Spleen (tissue), 7 donors: ENCODE measurements around the gene IGSF21.

ENCODE experiments used
- POLR2A ChIP-seq, 3 donors: fragments of 450-650 bp; IDR thresholded peaks; one replicate each; pipeline ENCODE4 v1.5.1; 2017; ENCODE audit warnings: antibody characterized with exemption in 3 of 3, mild to moderate bottlenecking in 1 of 3
- POLR2AphosphoS5 ChIP-seq, 3 donors: sonication (generic); formaldehyde crosslinking; IDR thresholded peaks; one replicate each; pipeline ENCODE4 v1.5.1; 2017; ENCODE audit warnings: antibody characterized with exemption in 3 of 3
- TF ChIP-seq, protein P1 (sequence below), 11 experiments: fragments of 200-600 bp in 7 of 11; fragments of 450-650 bp in 4 of 11; sonication (generic) in 4 of 11; IDR thresholded peaks in 8 of 11; conservative IDR thresholded peaks in 3 of 11; 1 replicate in 7 of 11; 2 replicates in 4 of 11; pipeline versions ENCODE4 v1.4.0 to v1.8.0; 2016 to 2021; ENCODE audit warnings: antibody characterized with exemption in 11 of 11, inconsistent platforms in 4 of 11, mild to moderate bottlenecking in 1 of 11
- donor health status: DM: no; HTN: no; CAD: no; lungs with moderate emphysema.
- donor health status: DM: no; HTN: no; CAD: no.
- donor health status: DM: no; HTN: no; CAD: no.

- TF ChIP-seq POLR2A (IDR thresholded peaks at IDR 0.05), result no peak
- TF ChIP-seq, protein P1, sequence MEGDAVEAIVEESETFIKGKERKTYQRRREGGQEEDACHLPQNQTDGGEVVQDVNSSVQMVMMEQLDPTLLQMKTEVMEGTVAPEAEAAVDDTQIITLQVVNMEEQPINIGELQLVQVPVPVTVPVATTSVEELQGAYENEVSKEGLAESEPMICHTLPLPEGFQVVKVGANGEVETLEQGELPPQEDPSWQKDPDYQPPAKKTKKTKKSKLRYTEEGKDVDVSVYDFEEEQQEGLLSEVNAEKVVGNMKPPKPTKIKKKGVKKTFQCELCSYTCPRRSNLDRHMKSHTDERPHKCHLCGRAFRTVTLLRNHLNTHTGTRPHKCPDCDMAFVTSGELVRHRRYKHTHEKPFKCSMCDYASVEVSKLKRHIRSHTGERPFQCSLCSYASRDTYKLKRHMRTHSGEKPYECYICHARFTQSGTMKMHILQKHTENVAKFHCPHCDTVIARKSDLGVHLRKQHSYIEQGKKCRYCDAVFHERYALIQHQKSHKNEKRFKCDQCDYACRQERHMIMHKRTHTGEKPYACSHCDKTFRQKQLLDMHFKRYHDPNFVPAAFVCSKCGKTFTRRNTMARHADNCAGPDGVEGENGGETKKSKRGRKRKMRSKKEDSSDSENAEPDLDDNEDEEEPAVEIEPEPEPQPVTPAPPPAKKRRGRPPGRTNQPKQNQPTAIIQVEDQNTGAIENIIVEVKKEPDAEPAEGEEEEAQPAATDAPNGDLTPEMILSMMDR (IDR thresholded peaks at IDR 0.05 in 8 of 11, conservative IDR thresholded peaks at IDR 0.05 in 3 of 11), result no peak
- TF ChIP-seq POLR2AphosphoS5 (IDR thresholded peaks at IDR 0.05), result no peak
Measured at GRCh38 chr1:18264450-18265039, 156.9 kb downstream of the IGSF21 start.
